ENCODE results near the gene C16orf92. TPM values are rescaled to one million over a fixed set of nuclear protein-coding genes. Genes with fewer than 3 reads are reported as not detected.

Gene C16orf92
- total and polyA plus RNA-seq, 2 of the 13 experiments (the other 11 are each of a cell fraction or from before 2014, with no cell fraction given), result not detected

DNA sequence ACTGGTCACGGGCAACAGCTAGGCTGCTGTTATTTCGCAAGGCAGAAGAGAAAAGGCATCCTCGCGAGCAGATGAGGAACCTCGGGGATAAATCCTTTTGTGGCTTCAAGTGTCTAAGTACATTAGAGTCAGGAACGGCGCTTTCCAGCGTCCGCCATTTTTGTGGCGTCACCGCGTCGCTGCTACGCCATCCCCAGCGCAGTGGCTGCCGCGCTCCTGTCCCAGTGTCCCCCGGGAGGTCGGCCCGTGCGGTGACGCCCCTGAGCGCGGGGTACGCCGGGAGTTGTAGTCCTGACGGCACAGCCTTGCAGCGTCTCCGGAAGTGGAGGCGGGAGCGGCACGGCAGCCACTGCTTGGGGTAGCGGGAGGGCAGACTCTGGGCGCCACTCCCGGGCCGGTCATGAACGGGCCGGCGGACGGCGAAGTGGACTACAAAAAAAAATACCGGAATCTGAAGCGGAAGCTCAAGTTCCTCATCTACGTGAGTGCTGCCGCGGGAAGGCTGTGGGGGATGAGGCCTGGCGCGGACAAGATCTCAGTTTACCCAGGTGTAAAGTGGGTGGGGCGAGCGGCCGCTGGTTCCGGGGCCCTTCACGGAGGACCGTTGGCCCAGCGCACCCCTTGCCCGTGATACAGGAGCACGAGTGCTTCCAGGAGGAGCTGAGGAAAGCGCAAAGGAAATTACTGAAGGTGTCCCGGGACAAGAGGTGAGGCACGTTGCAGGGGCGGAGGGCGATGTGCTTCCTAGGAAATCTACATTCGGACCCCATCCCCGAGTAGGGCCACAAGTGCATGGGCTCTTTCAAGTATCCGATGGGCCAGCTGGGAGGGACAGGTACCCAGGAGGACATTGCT, 26.9 kb upstream of the C16orf92 start, which contains the start of gene INO80E (continued):
- TF ChIP-seq NKX3-1 (CRISPR knock-in tag; IDR thresholded peaks at IDR 0.05) (0 out of 2 replicates have a peak, but pooled peaks have one; percentile 19), KDM3A (CRISPR knock-in tag; IDR thresholded peaks at IDR 0.05; ENCODE audit: low read depth) (peak; percentile 80), ATF1 (CRISPR knock-in tag; IDR thresholded peaks at IDR 0.05) (peak; percentile 98), POLR2AphosphoS5 (IDR thresholded peaks at IDR 0.05; ENCODE audit: low read depth, low read length) (peak; percentile 65), TOPORS (CRISPR knock-in tag; IDR thresholded peaks at IDR 0.05) (no peak), JUN (CRISPR knock-in tag; IDR thresholded peaks at IDR 0.05) (no peak; the same call in 1 of the 2 replicates), ZNF101 (CRISPR knock-in tag; IDR thresholded peaks at IDR 0.05; ENCODE audit: borderline replicate concordance, low read depth) (no peak; the same call in 1 of the 2 replicates), GLI4 (CRISPR knock-in tag; IDR thresholded peaks at IDR 0.05; ENCODE audit: borderline replicate concordance) (peak; percentile 55; the same call in 1 of the 2 replicates), RBAK (CRISPR knock-in tag; IDR thresholded peaks at IDR 0.05) (no peak), NR1H2 (CRISPR knock-in tag; IDR thresholded peaks at IDR 0.05; ENCODE audit: borderline replicate concordance, low read depth) (no peak; the same call in 1 of the 2 replicates), ETV5 (CRISPR knock-in tag; IDR thresholded peaks at IDR 0.05; ENCODE audit: borderline replicate concordance) (peak; percentile 99), ZNF432 (CRISPR knock-in tag; IDR thresholded peaks at IDR 0.05; ENCODE audit: borderline replicate concordance) (0 out of 2 replicates have a peak, but pooled peaks have one; percentile 93), TCF12 (IDR thresholded peaks at IDR 0.05) (no peak), TCF12 (CRISPR knock-in tag; IDR thresholded peaks at IDR 0.05) (no peak), NCOA2 (CRISPR knock-in tag; IDR thresholded peaks at IDR 0.05) (peak; percentile 39; the same call in 1 of the 2 replicates), AKAP8 (CRISPR knock-in tag; IDR thresholded peaks at IDR 0.05) (no peak), ARID2 (CRISPR knock-in tag; IDR thresholded peaks at IDR 0.05; ENCODE audit: borderline replicate concordance) (peak; percentile 98), MTF2 (CRISPR knock-in tag; IDR thresholded peaks at IDR 0.05; ENCODE audit: borderline replicate concordance) (peak; percentile 82; the same call in 1 of the 2 replicates), ZNF431 (CRISPR knock-in tag; IDR thresholded peaks at IDR 0.05; ENCODE audit: borderline replicate concordance, low read depth) (peak; percentile 86; the same call in 1 of the 2 replicates)
- TF ChIP-seq, protein P1, sequence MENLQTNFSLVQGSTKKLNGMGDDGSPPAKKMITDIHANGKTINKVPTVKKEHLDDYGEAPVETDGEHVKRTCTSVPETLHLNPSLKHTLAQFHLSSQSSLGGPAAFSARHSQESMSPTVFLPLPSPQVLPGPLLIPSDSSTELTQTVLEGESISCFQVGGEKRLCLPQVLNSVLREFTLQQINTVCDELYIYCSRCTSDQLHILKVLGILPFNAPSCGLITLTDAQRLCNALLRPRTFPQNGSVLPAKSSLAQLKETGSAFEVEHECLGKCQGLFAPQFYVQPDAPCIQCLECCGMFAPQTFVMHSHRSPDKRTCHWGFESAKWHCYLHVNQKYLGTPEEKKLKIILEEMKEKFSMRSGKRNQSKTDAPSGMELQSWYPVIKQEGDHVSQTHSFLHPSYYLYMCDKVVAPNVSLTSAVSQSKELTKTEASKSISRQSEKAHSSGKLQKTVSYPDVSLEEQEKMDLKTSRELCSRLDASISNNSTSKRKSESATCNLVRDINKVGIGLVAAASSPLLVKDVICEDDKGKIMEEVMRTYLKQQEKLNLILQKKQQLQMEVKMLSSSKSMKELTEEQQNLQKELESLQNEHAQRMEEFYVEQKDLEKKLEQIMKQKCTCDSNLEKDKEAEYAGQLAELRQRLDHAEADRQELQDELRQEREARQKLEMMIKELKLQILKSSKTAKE (CRISPR knock-in tag; IDR thresholded peaks at IDR 0.05; ENCODE audit: borderline replicate concordance), result peak; percentile 36; the same call in 1 of the 2 replicates
- TF ChIP-seq, protein P2, sequence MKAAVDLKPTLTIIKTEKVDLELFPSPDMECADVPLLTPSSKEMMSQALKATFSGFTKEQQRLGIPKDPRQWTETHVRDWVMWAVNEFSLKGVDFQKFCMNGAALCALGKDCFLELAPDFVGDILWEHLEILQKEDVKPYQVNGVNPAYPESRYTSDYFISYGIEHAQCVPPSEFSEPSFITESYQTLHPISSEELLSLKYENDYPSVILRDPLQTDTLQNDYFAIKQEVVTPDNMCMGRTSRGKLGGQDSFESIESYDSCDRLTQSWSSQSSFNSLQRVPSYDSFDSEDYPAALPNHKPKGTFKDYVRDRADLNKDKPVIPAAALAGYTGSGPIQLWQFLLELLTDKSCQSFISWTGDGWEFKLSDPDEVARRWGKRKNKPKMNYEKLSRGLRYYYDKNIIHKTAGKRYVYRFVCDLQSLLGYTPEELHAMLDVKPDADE (CRISPR knock-in tag; IDR thresholded peaks at IDR 0.05), result peak; percentile 34; the same call in 1 of the 2 replicates
- TF ChIP-seq, protein P3, sequence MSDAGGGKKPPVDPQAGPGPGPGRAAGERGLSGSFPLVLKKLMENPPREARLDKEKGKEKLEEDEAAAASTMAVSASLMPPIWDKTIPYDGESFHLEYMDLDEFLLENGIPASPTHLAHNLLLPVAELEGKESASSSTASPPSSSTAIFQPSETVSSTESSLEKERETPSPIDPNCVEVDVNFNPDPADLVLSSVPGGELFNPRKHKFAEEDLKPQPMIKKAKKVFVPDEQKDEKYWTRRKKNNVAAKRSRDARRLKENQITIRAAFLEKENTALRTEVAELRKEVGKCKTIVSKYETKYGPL (CRISPR knock-in tag; IDR thresholded peaks at IDR 0.05), result no peak; the same call in 1 of the 2 replicates
